Mucosa of gallbladder (tissue), 1 donor: ENCODE data around the gene KCNQ1OT1. TPM values are rescaled to one million over a fixed set of nuclear protein-coding genes. Genes with fewer than 3 reads are reported as not detected.

Experiments used
- DNase-seq: peaks from one replicate; pipeline ENCODE4 v3.0.0-alpha.2; 2020; ENCODE audit warnings: low spot score
- total RNA-seq: library from RNA; stranded (reverse); gene quantifications from one replicate; pipeline ENCODE4 v1.2.1, GENCODE V29; 2021
- donor health status: DM: no; HTN: no; CAD: no.

KCNQ1OT1 gene
- total RNA-seq, 1 donor from 2014 or later, result 2.2 TPM

DNA sequence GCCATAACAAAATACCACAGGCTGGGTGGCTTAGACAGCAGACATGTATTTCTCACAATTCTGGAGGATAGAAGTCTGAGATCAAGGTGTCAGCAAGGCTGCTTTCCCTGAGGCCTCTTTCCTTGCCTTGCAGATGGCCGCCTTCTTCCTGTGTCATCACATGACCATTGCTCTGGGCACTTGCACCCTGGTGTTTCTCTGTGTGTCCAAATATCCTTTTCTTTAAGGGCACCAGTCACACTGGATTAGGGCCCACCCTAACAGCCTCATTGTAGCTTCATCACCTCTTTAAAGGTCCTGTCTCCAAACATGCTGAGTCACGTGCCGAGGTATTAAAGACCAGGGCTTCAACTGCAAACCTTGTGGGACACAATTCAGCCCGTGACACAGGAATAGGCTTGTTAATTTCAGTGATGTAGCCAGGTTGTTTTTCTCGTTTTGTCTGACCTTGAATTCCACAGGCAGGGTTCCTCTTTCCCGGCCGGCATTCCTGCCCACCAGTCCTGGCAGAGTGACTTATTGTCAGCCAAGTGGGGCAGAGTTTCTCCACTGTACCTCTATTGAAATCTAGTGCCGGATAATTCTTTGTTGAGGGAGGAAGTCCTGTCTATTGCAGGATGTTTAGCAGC, 100.1 kb downstream of the KCNQ1OT1 start:
- no peak for DNase-seq

DNA sequence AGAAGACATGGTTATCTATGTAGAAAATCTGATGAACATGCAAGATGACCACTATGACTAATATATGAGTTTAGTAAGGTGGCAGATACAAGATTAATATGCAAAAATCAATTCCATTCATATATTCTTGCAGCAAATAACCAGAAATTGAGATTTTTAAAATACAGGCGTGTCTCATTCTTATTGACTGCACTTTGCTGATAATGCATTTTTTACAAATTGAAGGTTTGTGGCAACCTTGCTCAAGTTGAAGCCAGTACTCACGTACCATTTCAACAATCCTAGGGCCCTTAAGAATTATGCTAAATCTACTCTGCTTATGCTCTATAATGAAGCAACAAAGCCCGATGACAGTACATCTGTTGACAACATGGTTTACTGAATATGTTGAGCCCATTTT, 104.6 kb downstream of the KCNQ1OT1 start:
- DNase-seq, result no peak

GRCh38 chr11:2594267-2594666, 105.5 kb downstream of the KCNQ1OT1 start:
- DNase-seq, result no peak

DNA sequence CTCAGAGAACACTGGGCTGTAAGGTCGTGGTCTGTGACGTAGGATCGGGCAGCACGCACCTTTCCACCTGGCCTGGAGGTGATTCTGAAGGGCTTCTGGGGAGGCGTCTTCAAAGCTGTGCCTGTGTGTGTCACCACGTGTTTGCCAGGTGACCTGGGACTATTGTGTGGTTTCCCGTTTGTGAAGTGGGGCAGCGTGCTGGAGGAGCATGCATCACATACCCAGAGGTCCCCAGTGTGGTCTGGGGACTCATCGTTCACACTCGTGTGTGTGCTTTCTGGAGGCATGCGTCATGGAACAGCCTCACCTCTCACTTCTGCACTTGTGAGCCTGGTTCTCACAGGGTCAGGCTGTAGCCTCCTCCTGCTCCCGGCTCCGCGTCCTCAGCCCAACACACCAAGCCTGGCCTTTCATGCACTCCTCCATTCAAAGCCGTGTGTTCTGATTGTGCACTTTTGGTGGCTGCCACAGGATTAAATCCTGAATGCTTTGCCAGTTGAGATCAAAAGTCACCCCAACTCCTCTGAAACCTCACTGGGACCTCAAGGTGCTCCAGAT, 106.3 kb downstream of the KCNQ1OT1 start:
- no peak for DNase-seq

- no peak for DNase-seq
Observed at GRCh38 chr11:2592559-2593392, 107.0 kb downstream of the KCNQ1OT1 start.

- DNase-seq, result no peak
Observed at GRCh38 chr11:2591805-2592204, 108.0 kb downstream of the KCNQ1OT1 start.

- no peak for DNase-seq
Observed at GRCh38 chr11:2590965-2591754, 108.6 kb downstream of the KCNQ1OT1 start.

GRCh38 chr11:2590131-2590964, 109.4 kb downstream of the KCNQ1OT1 start:
- DNase-seq, result no peak

DNA sequence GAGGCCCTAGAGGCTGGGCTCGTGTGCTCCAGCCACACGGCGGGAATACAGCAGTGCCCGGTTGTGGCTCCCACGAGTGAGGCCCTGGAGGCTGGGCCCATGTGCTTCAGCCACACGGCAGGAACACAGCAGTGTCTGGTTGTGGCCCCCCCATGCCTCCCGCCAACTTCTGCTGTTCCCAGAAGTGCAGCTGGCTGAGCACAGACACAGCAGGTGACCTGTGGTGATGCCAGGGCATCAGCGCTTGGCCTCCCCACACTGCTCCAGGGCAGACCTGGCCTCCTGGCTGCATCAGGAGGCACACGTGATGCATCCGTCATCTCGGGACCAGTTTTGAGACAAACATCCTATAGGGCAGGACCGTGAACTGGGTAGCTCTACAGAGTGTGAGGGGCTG, 110.3 kb downstream of the KCNQ1OT1 start:
- DNase-seq, result no peak

- peak; percentile 9 for DNase-seq
Observed at GRCh38 chr11:2588809-2589537, 110.8 kb downstream of the KCNQ1OT1 start.

DNA sequence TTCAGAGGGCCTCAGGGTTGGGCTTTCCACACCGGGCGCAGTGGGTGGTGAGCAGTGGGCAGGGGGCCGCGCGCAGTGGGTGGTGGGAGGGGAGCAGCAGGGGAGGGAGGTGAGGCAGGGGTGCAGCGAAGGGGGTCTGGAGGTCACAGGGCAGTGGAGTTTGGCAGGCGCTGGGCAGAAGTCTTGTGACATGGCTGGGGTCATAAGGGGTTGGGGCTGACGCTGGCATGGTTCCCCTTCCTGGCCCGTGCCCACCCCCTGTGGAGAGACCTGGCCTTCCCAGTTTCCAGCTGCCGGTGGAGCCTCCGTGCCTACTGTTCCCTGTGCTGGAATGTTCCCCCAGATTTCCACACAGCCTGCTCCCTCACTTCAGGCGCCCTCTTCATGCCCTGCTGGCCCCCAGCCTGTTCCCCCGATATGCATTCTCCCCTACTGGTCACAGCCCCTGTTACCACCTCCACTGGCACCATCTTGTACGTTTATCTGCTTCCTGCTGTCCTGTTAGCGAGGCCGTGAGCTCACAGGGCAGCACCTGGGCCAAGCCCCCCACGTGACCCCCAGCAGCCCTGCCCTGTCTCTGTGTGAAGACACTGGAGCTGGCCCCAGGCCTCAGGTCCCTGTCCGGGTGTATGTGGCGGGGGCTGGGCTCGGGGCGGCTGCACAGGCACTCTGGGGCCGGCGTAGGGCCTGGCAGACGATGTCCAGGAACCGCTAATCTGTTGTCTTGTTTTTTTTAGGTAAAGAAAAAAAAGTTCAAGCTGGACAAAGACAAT, 111.6 kb downstream of the KCNQ1OT1 start:
- DNase-seq, result no peak

DNA sequence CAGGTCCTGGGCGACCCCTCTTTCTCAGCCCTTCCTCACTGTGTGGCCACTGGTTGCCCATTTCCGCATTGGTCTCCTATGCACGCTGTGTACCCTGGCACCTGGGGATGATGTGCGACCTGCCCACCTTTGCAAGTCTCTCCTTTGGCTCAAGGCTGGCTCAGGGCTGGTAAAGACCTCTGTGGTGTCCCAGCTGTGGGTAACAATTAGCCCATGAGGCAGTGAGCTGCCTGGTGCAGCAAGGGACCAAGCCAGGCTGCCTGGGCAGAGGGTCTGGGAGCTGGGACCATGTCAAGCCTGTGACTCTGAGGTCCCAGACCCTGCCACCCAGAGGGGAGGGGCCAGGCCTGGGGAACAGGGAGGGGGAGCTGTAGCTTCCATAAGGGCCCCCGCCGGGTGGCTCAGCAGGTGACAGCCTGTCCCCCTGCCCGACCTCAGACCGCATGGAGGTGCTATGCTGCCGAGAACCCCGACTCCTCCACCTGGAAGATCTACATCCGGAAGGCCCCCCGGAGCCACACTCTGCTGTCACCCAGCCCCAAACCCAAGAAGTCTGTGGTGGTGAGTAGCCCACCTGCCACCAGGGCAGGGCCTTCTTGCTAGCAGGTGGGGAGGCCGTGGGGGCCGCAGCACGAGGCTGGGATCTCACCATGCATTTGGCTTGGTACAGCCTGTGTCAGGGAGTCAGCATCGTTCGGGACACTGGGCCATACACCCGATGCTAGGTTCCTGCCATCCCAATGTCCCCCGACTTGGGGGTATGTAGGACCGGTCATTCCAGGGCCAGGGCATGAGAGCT, 112.5 kb downstream of the KCNQ1OT1 start:
- DNase-seq, result no peak

- DNase-seq, result no peak
Observed at GRCh38 chr11:2586793-2587131, 113.0 kb downstream of the KCNQ1OT1 start.

- no peak for DNase-seq
Observed at GRCh38 chr11:2586087-2586792, 113.6 kb downstream of the KCNQ1OT1 start.

DNA sequence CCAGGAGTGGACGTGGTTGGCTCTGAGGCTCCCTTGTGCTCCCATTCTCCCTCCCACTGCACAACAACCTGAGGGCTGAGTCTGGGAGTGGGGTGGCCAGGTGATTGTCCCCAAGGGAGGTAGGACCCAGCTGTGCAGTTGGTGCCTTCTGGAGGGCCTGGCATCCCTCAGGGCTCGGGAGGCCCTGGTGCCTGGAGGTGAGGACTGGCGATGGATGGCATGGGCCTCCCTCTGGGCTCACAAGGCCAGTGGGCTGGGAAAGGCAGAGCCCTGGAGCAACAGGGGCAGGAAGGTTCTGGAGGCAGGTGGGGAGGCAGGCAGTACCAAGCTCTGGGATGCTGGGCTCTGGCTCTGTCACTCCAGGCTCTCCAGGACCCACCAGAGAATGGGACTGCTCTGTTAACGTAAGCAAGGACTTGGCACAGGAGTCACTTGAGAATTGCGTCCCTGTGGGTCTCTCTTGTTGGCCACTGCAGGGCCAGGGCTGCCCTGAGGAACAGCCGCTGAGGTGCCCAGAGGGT, 114.2 kb downstream of the KCNQ1OT1 start:
- DNase-seq, result no peak

DNA sequence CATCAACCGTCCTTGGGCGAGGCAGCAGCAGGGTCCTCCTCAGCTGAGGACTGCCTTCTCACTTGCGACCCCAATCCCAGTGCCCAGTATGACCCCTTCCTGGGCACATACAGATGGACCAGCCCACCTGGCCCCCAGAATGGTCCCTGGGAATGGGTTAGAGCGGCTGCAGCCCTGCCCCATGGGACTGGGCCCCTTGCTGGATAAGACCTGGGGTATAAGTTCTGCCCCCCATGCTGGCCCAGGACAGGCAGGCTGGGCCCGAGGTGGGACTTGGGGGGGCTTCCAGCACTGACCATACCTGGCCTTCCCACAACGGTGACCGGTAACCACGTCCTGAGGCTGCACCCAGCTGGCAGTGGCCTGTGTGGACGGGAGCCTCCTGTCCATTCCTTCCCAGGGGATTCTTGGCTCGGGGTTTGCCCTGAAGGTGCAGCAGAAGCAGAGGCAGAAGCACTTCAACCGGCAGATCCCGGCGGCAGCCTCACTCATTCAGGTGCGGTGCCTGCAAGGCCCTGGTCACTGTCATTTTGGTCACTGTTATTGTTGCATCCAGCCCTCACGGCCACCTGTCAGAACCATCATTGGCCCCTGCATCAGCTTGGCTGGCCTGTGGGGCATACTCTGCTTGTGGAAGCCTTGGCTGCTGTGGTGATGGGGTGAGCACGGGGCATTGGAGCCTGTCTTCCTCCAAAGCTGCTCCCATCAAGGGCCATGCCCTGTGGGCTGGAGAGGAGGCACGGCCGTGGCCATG, 114.8 kb downstream of the KCNQ1OT1 start:
- no peak for DNase-seq

GRCh38 chr11:2584434-2584811, 115.4 kb downstream of the KCNQ1OT1 start:
- no peak for DNase-seq

DNA sequence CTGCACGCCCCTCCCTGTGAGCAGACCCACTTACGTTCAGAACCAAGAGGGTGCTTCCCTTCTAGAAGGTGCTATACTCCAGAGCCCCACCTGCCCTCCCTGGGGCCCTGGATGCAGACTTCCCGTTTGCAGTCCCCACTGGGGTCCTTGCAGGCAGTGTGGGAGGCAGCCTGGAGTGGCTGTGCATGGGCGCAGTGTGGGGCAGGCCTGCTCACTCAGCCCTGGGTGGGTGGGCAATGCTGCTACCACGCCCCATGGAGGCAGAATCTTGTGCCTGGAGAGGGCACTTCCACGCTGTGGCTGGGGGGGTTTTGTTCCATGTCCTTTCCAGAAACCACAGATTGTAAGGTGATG, 116.2 kb downstream of the KCNQ1OT1 start:
- no peak for DNase-seq
